Neural progenitor cell (in vitro differentiated cells): ENCODE results near the gene B3GALT5. TPM values are rescaled to one million over a fixed set of nuclear protein-coding genes. Genes with fewer than 3 reads are reported as not detected.

Source experiments
- DNase-seq: peaks from one replicate; pipeline ENCODE4 v3.0.0-alpha.2; 2016; ENCODE audit warnings: low spot score
- H2AFZ ChIP-seq: fragments of 200-600 bp; sonication (generic); replicated peaks from 2 replicates; pipeline ENCODE4 v1.6.1; 2016; ENCODE audit warnings: antibody characterized with exemption
- H3F3A ChIP-seq: fragments of 200-600 bp; sonication (generic); 2 replicates; pipeline ENCODE4 v1.6.1; 2016; ENCODE audit warnings: antibody characterized with exemption, low read depth
- H3K27ac ChIP-seq: fragments of 200-600 bp; sonication (generic); 2 replicates; pipeline ENCODE4 v1.5.1; 2016; ENCODE audit warnings: mild to moderate bottlenecking
- H3K27me3 ChIP-seq: fragments of 200-600 bp; sonication (generic); 2 replicates; pipeline ENCODE4 v1.6.1; 2016; ENCODE audit warnings: mild to moderate bottlenecking, moderate library complexity
- H3K36me3 ChIP-seq: fragments of 200-600 bp; sonication (generic); 2 replicates; pipeline ENCODE4 v1.5.1; 2016
- H3K4me1 ChIP-seq: fragments of 200-600 bp; sonication (generic); 2 replicates; pipeline ENCODE4 v1.6.1; 2016; ENCODE audit warnings: mixed run types
- H3K4me2 ChIP-seq: fragments of 200-600 bp; sonication (generic); 2 replicates; pipeline ENCODE4 v1.6.1; 2016
- H3K4me3 ChIP-seq: fragments of 200-600 bp; sonication (generic); 2 replicates; pipeline ENCODE4 v1.5.1; 2016
- H3K79me2 ChIP-seq: fragments of 200-600 bp; sonication (generic); 2 replicates; pipeline ENCODE4 v1.6.1; 2016; ENCODE audit warnings: low read depth
- H3K9ac ChIP-seq: fragments of 200-600 bp; sonication (generic); 2 replicates; pipeline ENCODE4 v1.6.1; 2016
- H3K9me3 ChIP-seq: fragments of 200-600 bp; sonication (generic); 2 replicates; pipeline ENCODE4 v1.5.1; 2016; ENCODE audit warnings: low read depth
- H4K20me1 ChIP-seq: fragments of 200-600 bp; sonication (generic); 2 replicates; pipeline ENCODE4 v1.6.1; 2016; ENCODE audit warnings: low read depth
- H3K27ac Mint-ChIP-seq: 3 replicates; pipeline ENCODE4 v1.8.0; 2021; ENCODE audit warnings: mixed read lengths
- H3K27me3 Mint-ChIP-seq: 2 replicates; pipeline ENCODE4 v1.8.0; 2022; ENCODE audit warnings: low read depth, mild to moderate bottlenecking, inconsistent platforms, moderate library complexity, mixed read lengths; ENCODE audit not compliant: insufficient read depth
- H3K36me3 Mint-ChIP-seq: 3 replicates; pipeline ENCODE4 v1.8.0; 2021; ENCODE audit warnings: mixed read lengths
- H3K4me1 Mint-ChIP-seq: 3 replicates; pipeline ENCODE4 v1.8.0; 2021; ENCODE audit warnings: mixed read lengths
- H3K4me3 Mint-ChIP-seq: 3 replicates; pipeline ENCODE4 v1.8.0; 2021; ENCODE audit warnings: mild to moderate bottlenecking, moderate library complexity, mixed read lengths
- H3K9me3 Mint-ChIP-seq: 3 replicates; pipeline ENCODE4 v1.8.0; 2020; ENCODE audit warnings: mixed read lengths
- EZH2 ChIP-seq: fragments of 200-600 bp; sonication (generic); IDR thresholded peaks from 2 replicates; pipeline ENCODE4 v1.6.1; 2017; ENCODE audit warnings: antibody characterized with exemption, mild to moderate bottlenecking, moderate library complexity
- EZH2phosphoT487 ChIP-seq: fragments of 200-600 bp; sonication (generic); IDR thresholded peaks from 2 replicates; pipeline ENCODE4 v1.6.1; 2017; ENCODE audit warnings: antibody characterized with exemption
- total RNA-seq: library from RNA; depleted of rRNA; stranded (reverse); fragments of >200 nt; gene quantifications from 2 replicates; pipeline ENCODE4 v1.2.3, GENCODE V29; 2015; ENCODE audit warnings: low replicate concordance
- TF ChIP-seq, protein P1 (sequence below): fragments of 200-600 bp; sonication (generic); IDR thresholded peaks from 2 replicates; pipeline ENCODE4 v1.5.1; 2017; ENCODE audit warnings: antibody characterized with exemption, mild to moderate bottlenecking

The B3GALT5 gene
- total RNA-seq, 1 donor from 2014 or later, result 1.3 TPM

DNA sequence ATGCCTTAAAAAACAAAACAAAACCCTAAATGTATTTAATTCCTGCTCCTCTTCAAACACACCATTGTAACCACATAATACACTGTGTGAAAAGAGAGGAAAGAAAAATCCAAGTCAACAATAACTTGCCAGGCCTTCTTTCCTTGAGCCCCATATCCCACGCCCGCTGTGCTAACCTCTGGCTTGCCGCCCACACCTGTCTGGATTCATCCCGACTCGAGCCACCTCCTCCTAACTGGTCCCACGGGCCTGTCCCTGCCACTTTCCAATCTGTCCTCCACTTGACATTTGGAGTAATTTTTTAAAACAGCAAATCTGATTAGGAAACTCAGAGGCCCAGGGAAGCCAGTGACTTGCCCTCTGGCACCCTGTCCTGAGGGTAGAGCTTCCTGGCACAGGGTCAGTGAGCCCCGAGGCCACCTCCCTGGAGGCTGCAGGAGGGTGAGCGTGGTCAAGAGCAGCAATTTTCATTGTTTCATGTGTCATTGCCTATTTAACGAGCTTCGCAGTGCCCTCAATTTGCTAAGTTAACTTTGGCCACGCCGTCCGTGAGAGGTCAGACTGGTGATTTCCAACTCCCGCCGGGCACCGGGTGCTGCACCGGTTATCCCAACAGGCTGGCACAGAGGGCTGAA is 54.1 kb downstream of the B3GALT5 start:
- peaks cover 10% of the 10 kb centered on the region for H3K4me1 Mint-ChIP-seq
- TF ChIP-seq EZH2 (no peak), EZH2phosphoT487 (no peak)
- TF ChIP-seq, protein P1, sequence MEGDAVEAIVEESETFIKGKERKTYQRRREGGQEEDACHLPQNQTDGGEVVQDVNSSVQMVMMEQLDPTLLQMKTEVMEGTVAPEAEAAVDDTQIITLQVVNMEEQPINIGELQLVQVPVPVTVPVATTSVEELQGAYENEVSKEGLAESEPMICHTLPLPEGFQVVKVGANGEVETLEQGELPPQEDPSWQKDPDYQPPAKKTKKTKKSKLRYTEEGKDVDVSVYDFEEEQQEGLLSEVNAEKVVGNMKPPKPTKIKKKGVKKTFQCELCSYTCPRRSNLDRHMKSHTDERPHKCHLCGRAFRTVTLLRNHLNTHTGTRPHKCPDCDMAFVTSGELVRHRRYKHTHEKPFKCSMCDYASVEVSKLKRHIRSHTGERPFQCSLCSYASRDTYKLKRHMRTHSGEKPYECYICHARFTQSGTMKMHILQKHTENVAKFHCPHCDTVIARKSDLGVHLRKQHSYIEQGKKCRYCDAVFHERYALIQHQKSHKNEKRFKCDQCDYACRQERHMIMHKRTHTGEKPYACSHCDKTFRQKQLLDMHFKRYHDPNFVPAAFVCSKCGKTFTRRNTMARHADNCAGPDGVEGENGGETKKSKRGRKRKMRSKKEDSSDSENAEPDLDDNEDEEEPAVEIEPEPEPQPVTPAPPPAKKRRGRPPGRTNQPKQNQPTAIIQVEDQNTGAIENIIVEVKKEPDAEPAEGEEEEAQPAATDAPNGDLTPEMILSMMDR, result no peak
- H3K9me3 Mint-ChIP-seq, result no peaks in the 10 kb centered on the region

DNA sequence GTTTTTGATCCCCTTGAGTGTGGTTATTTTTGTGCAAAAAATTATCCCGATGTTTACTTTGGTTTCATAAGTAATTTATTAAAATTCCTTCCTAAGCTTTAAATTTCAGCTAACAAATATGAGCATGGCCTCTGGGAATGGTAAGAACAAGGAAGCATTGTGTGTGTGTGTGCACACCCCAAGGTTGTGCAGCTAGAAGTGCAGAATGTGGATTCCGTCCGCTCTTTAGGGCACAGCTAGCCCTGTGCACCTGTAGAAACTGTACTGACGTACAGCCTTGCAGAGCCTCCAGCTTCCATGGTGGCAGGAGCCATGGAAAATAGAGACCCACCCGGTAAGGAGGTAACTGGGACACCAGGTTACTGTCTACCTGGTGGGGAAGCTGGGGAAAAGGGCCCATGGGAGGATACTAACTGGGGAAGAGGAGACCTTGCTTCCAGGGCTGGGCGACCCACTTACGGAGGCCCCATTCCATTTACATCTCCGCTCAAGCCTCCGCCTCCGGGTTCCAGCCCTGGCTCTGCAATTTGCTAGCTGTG is 54.7 kb downstream of the B3GALT5 start:
- H3K79me2 ChIP-seq, result no peaks in the 10 kb centered on the region
- no peaks in the 10 kb centered on the region for H3F3A ChIP-seq
- no peak overlapping the region for H2AFZ ChIP-seq
- H3K27ac ChIP-seq, result no peak overlapping the region
- TF ChIP-seq EZH2phosphoT487 (no peak), EZH2 (no peak)
- TF ChIP-seq, protein P1, result no peak
- peaks cover 12% of the 10 kb centered on the region for H3K4me1 ChIP-seq
- DNase-seq, result no peak
- Mint-ChIP-seq H3K27ac (no peak overlapping the region), H3K4me1 (peaks cover 10% of the 10 kb centered on the region), H3K36me3 (peaks cover 2% of the 10 kb centered on the region), H3K9me3 (no peaks in the 10 kb centered on the region), H3K4me3 (no peak overlapping the region), H3K27me3 (peaks cover 13% of the 10 kb centered on the region)
- no peaks in the 10 kb centered on the region for H3K27me3 ChIP-seq
- no peak overlapping the region for H3K4me2 ChIP-seq
- no peak overlapping the region for H3K4me3 ChIP-seq
- H3K9ac ChIP-seq, result no peak overlapping the region
- H3K9me3 ChIP-seq, result no peaks in the 10 kb centered on the region
- no peaks in the 10 kb centered on the region for H3K36me3 ChIP-seq
- H4K20me1 ChIP-seq, result no peaks in the 10 kb centered on the region

More for the DNA sequence above, 54.1 kb downstream of the B3GALT5 start:
- H4K20me1 ChIP-seq, result no peaks in the 10 kb centered on the region
- no peaks in the 10 kb centered on the region for H3K36me3 ChIP-seq
- H3K36me3 Mint-ChIP-seq, result peaks cover 2% of the 10 kb centered on the region
- peaks cover 13% of the 10 kb centered on the region for H3K27me3 Mint-ChIP-seq
- no peaks in the 10 kb centered on the region for H3F3A ChIP-seq
- no peak overlapping the region for H3K4me2 ChIP-seq
- H3K4me3 ChIP-seq, result no peak overlapping the region
- peaks cover 12% of the 10 kb centered on the region for H3K4me1 ChIP-seq
- no peaks in the 10 kb centered on the region for H3K9me3 ChIP-seq
- no peaks in the 10 kb centered on the region for H3K27me3 ChIP-seq
- no peak overlapping the region for H3K4me3 Mint-ChIP-seq
- no peak overlapping the region for H2AFZ ChIP-seq
- no peak overlapping the region for H3K27ac ChIP-seq
- no peak for DNase-seq
- no peaks in the 10 kb centered on the region for H3K79me2 ChIP-seq
- H3K9ac ChIP-seq, result no peak overlapping the region
- H3K27ac Mint-ChIP-seq, result no peak overlapping the region

DNA sequence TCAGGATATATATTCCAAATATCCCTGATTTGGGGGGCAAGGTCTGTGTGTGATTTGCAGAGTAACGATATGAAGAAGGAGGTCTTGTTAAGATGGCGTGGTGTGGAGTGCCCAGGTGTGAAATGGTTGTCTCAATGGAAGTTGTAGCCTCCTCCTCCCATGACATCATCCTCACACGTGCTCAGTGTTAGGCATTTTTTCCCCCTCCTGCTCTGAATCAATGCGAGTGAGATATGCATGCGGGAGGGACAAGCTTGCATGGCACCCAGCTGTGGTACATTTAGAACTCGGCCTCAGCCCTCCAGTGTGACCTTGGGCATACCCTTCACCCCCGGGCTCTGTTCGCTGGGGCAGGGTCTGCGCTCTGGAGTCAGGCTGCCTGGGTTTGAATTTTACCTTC is 55.6 kb downstream of the B3GALT5 start:
- H3K79me2 ChIP-seq, result no peaks in the 10 kb centered on the region
- no peaks in the 10 kb centered on the region for H3K9me3 ChIP-seq
- peaks cover 2% of the 10 kb centered on the region for H3K36me3 Mint-ChIP-seq
- no peak for TF ChIP-seq EZH2
- no peak for TF ChIP-seq EZH2phosphoT487
- TF ChIP-seq, protein P1, result no peak
- H3K27ac ChIP-seq, result no peak overlapping the region
- H3K4me3 ChIP-seq, result no peak overlapping the region
- peaks cover 15% of the 10 kb centered on the region for H3K27me3 Mint-ChIP-seq
- H3K4me3 Mint-ChIP-seq, result no peak overlapping the region
- peaks cover 4% of the 10 kb centered on the region for H3K4me1 ChIP-seq
- H3K27ac Mint-ChIP-seq, result no peak overlapping the region
- H3K4me1 Mint-ChIP-seq, result peaks cover 5% of the 10 kb centered on the region
- no peaks in the 10 kb centered on the region for H4K20me1 ChIP-seq
- DNase-seq, result no peak
- no peak overlapping the region for H2AFZ ChIP-seq
- H3K27me3 ChIP-seq, result no peaks in the 10 kb centered on the region
- H3K9ac ChIP-seq, result no peak overlapping the region
- H3K9me3 Mint-ChIP-seq, result no peaks in the 10 kb centered on the region
- no peaks in the 10 kb centered on the region for H3F3A ChIP-seq
- H3K4me2 ChIP-seq, result no peak overlapping the region
- H3K36me3 ChIP-seq, result no peaks in the 10 kb centered on the region
